B cell (primary cell): Measurements from ENCODE around the gene XXYLT1. TPM values are rescaled to one million over a fixed set of nuclear protein-coding genes. Genes with fewer than 3 reads are reported as not detected.
A peak's percentile ranks its signal among the peaks of the same experiment; 100 is the strongest.

Experiments used
- ATAC-seq: fragments of 200-7000 bp; cut with Tn5 transposase; one replicate; pipeline ENCODE4 v1.10.0; 2021; ENCODE audit warnings: low read depth, mild to moderate bottlenecking, moderate number of reproducible peaks, moderate library complexity
- CTCF ChIA-PET: fragments of 350-600 bp; sonication (Branson Sonifier 250); formaldehyde crosslinking; loops from one replicate; lab custom pipeline; 2021; ENCODE audit warnings: antibody characterized with exemption, inconsistent platforms; lab: Charles Lee
- POLR2A ChIA-PET: fragments of 350-600 bp; sonication (Branson Sonifier 250); formaldehyde crosslinking; loops from one replicate; lab custom pipeline; 2021; ENCODE audit warnings: antibody characterized with exemption; lab: Charles Lee
- DNase-seq: peaks from one replicate; pipeline ENCODE4 v3.0.0; 2013
- H2AFZ ChIP-seq: 2 replicates; pipeline ENCODE4 v1.6.1; 2012; ENCODE audit warnings: mild to moderate bottlenecking, low read depth, low read length; ENCODE audit not compliant: insufficient read depth, poor library complexity, severe bottlenecking
- H3K27ac ChIP-seq, 2 donors: 1 replicate in 1 of 2; 2 replicates in 1 of 2; pipeline ENCODE4 v1.5.1; 2012 to 2013; ENCODE audit warnings: low read length in 2 of 2, mild to moderate bottlenecking in 2 of 2, moderate library complexity in 1 of 2
- H3K27me3 ChIP-seq, 4 experiments: fragments of 200-600 bp in 1 of 4; sonication (generic) in 1 of 4; replicated peaks in 1 of 4; 1 replicate in 2 of 4; 2 replicates in 2 of 4; pipeline versions ENCODE4 v1.6.1 to v1.7.0; 2013 to 2016; ENCODE audit warnings: low read length in 3 of 4, mild to moderate bottlenecking in 2 of 4, mixed read lengths in 1 of 4, moderate library complexity in 1 of 4; ENCODE audit not compliant: insufficient read depth in 4 of 4, control insufficient read depth in 3 of 4; ENCODE audit errors: control extremely low read depth in 1 of 4
- H3K36me3 ChIP-seq, 2 experiments: replicated peaks in 1 of 2; 1 replicate in 1 of 2; 2 replicates in 1 of 2; pipeline versions ENCODE4 v1.6.1 to v1.7.1; 2013; ENCODE audit warnings: low read length in 1 of 2; ENCODE audit not compliant: insufficient read depth in 2 of 2, control insufficient read depth in 1 of 2; ENCODE audit errors: control extremely low read depth in 1 of 2, extremely low read depth in 1 of 2
- H3K4me1 ChIP-seq, 2 donors: fragments of 200-600 bp in 1 of 2; sonication (generic) in 1 of 2; 1 replicate in 1 of 2; 2 replicates in 1 of 2; pipeline versions ENCODE4 v1.5.1 to v1.6.1; 2013 to 2017; ENCODE audit warnings: low read length in 2 of 2; ENCODE audit not compliant: control insufficient read depth in 2 of 2, insufficient read depth in 2 of 2
- H3K4me2 ChIP-seq: replicated peaks from 2 replicates; pipeline ENCODE3; 2012; ENCODE audit warnings: mild to moderate bottlenecking, low read depth, low read length; ENCODE audit not compliant: poor library complexity, severe bottlenecking
- H3K4me3 ChIP-seq, 5 experiments: fragments of 200-600 bp in 1 of 5; sonication (generic) in 1 of 5; 1 replicate in 3 of 5; 2 replicates in 2 of 5; pipeline versions ENCODE4 v1.5.1 to v1.7.0; 2011 to 2016; ENCODE audit warnings: low read length in 4 of 5, mild to moderate bottlenecking in 4 of 5, low read depth in 2 of 5, control low read depth in 1 of 5, moderate library complexity in 1 of 5; ENCODE audit not compliant: insufficient read depth in 1 of 5; ENCODE audit errors: control extremely low read depth in 1 of 5, extremely low read depth in 1 of 5
- H3K79me2 ChIP-seq: fragments of 200-600 bp; sonication (generic); one replicate; pipeline ENCODE4 v1.6.0; 2016; ENCODE audit warnings: low read length; ENCODE audit not compliant: control insufficient read depth, insufficient read depth
- H3K9ac ChIP-seq: fragments of 200-600 bp; sonication (generic); 2 replicates; pipeline ENCODE4 v1.6.1; 2017; ENCODE audit warnings: mild to moderate bottlenecking, low read length, moderate library complexity
- H3K9me3 ChIP-seq, 3 donors: one replicate each; pipeline versions ENCODE4 v1.6.1 to v1.7.1; 2013; ENCODE audit warnings: low read length in 2 of 3; ENCODE audit not compliant: control insufficient read depth in 2 of 3, insufficient read depth in 1 of 3; ENCODE audit errors: control extremely low read depth in 1 of 3
- H4K20me1 ChIP-seq: 2 replicates; pipeline ENCODE4 v1.6.0; 2012; ENCODE audit warnings: mild to moderate bottlenecking, low read length; ENCODE audit not compliant: insufficient read depth, control insufficient read depth, poor library complexity, severe bottlenecking
- H3K27ac Mint-ChIP-seq: one replicate; pipeline ENCODE4 v1.8.0; 2021; ENCODE audit warnings: mixed read lengths
- H3K27me3 Mint-ChIP-seq: one replicate; pipeline ENCODE4 v1.8.0; 2021; ENCODE audit warnings: mixed read lengths
- H3K4me1 Mint-ChIP-seq: one replicate; pipeline ENCODE4 v1.8.0; 2021; ENCODE audit warnings: mixed read lengths
- H3K4me3 Mint-ChIP-seq: one replicate; pipeline ENCODE4 v1.8.0; 2021; ENCODE audit warnings: mixed read lengths
- H3K9me3 Mint-ChIP-seq: one replicate; pipeline ENCODE4 v1.8.0; 2022; ENCODE audit warnings: mixed read lengths; ENCODE audit not compliant: insufficient read depth
- EZH2 ChIP-seq: IDR thresholded peaks from 2 replicates; pipeline ENCODE4 v1.6.1; 2012; ENCODE audit warnings: borderline replicate concordance, low read depth, mild to moderate bottlenecking, moderate library complexity, low read length; ENCODE audit not compliant: insufficient read depth, poor library complexity, severe bottlenecking
- WGBS: methylation state at CpG from one replicate; pipeline ENCODE4 v1.1.5; 2013; ENCODE audit warnings: missing lambda C conversion rate; ENCODE audit not compliant: insufficient coverage; 5-methylcytosine and 5-hydroxymethylcytosine counted together
- intact Hi-C: fragments of 100-400 bp; cut with micrococcal nuclease; formaldehyde crosslinking; loops from one replicate; pipeline ENCODE4 v1.10.0; 2022
- polyA plus RNA-seq: library from polyadenylated mRNA; depleted of rRNA; stranded (reverse); fragments of >200 nt; gene quantifications from 2 replicates; pipeline ENCODE4 v1.2.3, GENCODE V29; 2012
- total RNA-seq, 2 donors: library from RNA; stranded (reverse); fragments of 120-200 nt in 1 of 2; gene quantifications; 1 replicate in 1 of 2; 2 replicates in 1 of 2; pipeline versions ENCODE4 v1.2.3 to v1.2.4, GENCODE V29; 2013 to 2022
- TF ChIP-seq, protein P1 (sequence below): fragments of 200-600 bp; IDR thresholded peaks from one replicate; pipeline ENCODE4 v1.8.0; 2022; ENCODE audit warnings: antibody characterized with exemption, mild to moderate bottlenecking

Gene XXYLT1
- total and polyA plus RNA-seq, 2 donors (not counting 1 experiment from before 2014, with no cell fraction given): 2.6 to 11.2 TPM

DNA sequence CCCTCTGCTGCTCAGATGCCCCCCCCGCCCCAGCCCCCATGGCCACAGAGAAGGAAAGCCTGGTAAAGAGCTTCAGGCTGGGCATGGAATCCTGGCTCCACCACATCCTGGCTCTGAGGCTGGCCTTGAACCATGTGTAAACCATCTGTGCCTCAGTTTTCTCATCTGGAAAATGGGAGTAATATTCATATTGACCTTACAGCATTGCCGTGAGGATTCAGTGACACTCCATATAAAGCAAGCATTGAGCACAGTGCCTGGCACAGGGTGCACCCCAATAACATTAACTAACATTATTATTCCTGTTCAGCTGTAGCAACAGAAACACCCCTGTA is 150.7 kb downstream of the XXYLT1 start:
- 100% methylated on average over 1 of the region's 2 CpGs for WGBS
- Mint-ChIP-seq H3K27me3 (no peaks in the 10 kb centered on the region), H3K9me3 (no peaks in the 10 kb centered on the region), H3K4me3 (no peak overlapping the region), H3K27ac (no peak overlapping the region), H3K4me1 (peaks cover 16% of the 10 kb centered on the region)
- no peak for ATAC-seq
- Histone ChIP-seq H3K9me3 (no peaks in the 10 kb centered on the region), H4K20me1 (no peaks in the 10 kb centered on the region), H3K79me2 (no peaks in the 10 kb centered on the region), H2AFZ (no peak overlapping the region), H3K36me3 (no peaks in the 10 kb centered on the region), H3K4me2 (no peak overlapping the region), H3K9ac (no peak overlapping the region), H3K4me3 (no peak overlapping the region), H3K27me3 (no peaks in the 10 kb centered on the region), H3K27ac (no peak overlapping the region), H3K4me1 (peaks cover 0 to 14% of the 10 kb centered on the region in 2 donors)
- ChIA-PET POLR2A (no interaction called here), CTCF (interaction anchor here (1.0 to 4.2 kb wide), 6 partner anchors 14 to 438 kb away, joined by 3 to 15 read pairs (median 6); no protein-coding TSS in a partner anchor)
- intact Hi-C loops: no loop called here
- TF ChIP-seq, protein P1, sequence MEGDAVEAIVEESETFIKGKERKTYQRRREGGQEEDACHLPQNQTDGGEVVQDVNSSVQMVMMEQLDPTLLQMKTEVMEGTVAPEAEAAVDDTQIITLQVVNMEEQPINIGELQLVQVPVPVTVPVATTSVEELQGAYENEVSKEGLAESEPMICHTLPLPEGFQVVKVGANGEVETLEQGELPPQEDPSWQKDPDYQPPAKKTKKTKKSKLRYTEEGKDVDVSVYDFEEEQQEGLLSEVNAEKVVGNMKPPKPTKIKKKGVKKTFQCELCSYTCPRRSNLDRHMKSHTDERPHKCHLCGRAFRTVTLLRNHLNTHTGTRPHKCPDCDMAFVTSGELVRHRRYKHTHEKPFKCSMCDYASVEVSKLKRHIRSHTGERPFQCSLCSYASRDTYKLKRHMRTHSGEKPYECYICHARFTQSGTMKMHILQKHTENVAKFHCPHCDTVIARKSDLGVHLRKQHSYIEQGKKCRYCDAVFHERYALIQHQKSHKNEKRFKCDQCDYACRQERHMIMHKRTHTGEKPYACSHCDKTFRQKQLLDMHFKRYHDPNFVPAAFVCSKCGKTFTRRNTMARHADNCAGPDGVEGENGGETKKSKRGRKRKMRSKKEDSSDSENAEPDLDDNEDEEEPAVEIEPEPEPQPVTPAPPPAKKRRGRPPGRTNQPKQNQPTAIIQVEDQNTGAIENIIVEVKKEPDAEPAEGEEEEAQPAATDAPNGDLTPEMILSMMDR: no peak
- TF ChIP-seq EZH2: no peak
- DNase-seq: no peak

DNA sequence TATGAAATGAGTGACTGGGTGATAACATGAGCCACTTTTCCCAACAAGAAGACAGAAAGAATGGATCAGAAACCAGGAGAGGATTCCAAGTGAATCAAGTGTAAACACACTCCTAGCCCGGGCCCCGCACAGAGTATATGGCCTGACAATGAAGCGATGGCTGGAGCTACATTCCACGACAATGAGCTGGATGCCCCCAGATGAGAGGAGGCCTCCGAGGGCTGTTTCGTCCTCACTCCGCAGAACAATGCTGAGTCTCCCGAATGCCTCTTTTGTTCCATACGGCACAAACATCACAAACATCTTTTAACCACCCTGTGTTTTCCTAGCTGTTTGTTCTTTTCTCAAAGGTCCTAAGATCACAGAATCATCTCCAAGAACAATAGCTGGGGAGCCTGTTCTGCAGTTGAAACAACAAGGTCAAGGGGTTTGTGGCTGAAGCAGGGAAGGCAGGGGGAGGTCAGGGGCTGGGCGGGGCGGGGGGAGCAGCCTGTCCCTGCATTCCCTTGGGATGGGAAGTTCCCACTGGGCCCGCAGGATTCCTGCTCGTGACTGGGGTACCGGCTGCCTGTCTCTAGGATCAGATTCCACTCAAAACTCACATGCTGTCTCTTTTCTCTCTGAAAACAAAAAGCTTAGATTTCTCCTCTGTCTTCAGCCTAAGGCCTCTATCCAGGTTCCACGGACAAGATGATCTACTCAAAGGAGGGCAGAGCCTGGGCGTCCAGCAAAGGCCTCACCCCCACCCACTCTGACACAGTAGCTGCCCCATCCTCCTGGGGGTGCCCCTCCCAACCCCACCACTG is 151.3 kb downstream of the XXYLT1 start:
- H3K9me3 Mint-ChIP-seq: no peaks in the 10 kb centered on the region
- Histone ChIP-seq H3K4me3 (no peak overlapping the region), H3K4me1 (peaks cover 0 to 10% of the 10 kb centered on the region in 2 donors), H3K9ac (no peak overlapping the region), H3K27ac (no peak overlapping the region), H2AFZ (no peak overlapping the region), H3K79me2 (no peaks in the 10 kb centered on the region), H3K4me2 (no peak overlapping the region), H3K27me3 (no peaks in the 10 kb centered on the region), H4K20me1 (no peaks in the 10 kb centered on the region), H3K9me3 (no peaks in the 10 kb centered on the region), H3K36me3 (no peaks in the 10 kb centered on the region)
- DNase-seq (no peak), ATAC-seq (no peak)
- ChIA-PET POLR2A (no interaction called here), CTCF (interaction anchor here (0.8 to 4.2 kb wide), 7 partner anchors 13 to 437 kb away, joined by 3 to 15 read pairs (median 3); no protein-coding TSS in a partner anchor)
- no peak for TF ChIP-seq EZH2
- TF ChIP-seq, protein P1: no peak
- intact Hi-C loops: no loop called here
- peaks cover 14% of the 10 kb centered on the region for H3K4me1 Mint-ChIP-seq
- no peak overlapping the region for H3K4me3 Mint-ChIP-seq
- 97% methylated on average over 16 of the region's 16 CpGs for WGBS
- no peaks in the 10 kb centered on the region for H3K27me3 Mint-ChIP-seq
- H3K27ac Mint-ChIP-seq: peak overlapping the region; percentile 62
